H9 (cell line): Measurements from ENCODE around the gene ASPSCR1. TPM values are rescaled to one million over a fixed set of nuclear protein-coding genes. Genes with fewer than 3 reads are reported as not detected.

Experiments
- DNase-seq: peaks from one replicate; pipeline ENCODE4 v3.0.0-alpha.2; 2017
- H2AFZ ChIP-seq: one replicate; pipeline ENCODE4 v1.6.1; 2013; ENCODE audit warnings: mild to moderate bottlenecking, low read length, control low read depth, moderate library complexity
- H2AK5ac ChIP-seq: 2 replicates; pipeline ENCODE4 v1.6.1; 2013; ENCODE audit warnings: low read length, control low read depth, mixed read lengths; ENCODE audit not compliant: insufficient read length
- H2BK120ac ChIP-seq: one replicate; pipeline ENCODE4 v1.6.1; 2013; ENCODE audit warnings: low read depth, mild to moderate bottlenecking, low read length, control low read depth, inconsistent platforms; ENCODE audit not compliant: poor library complexity, severe bottlenecking
- H2BK12ac ChIP-seq: 2 replicates; pipeline ENCODE4 v1.6.1; 2013; ENCODE audit warnings: low read length, control low read depth, mixed read lengths, low read depth; ENCODE audit not compliant: insufficient read length
- H2BK15ac ChIP-seq: 2 replicates; pipeline ENCODE4 v1.6.1; 2013; ENCODE audit warnings: low read depth, low read length, control low read depth
- H2BK20ac ChIP-seq: one replicate; pipeline ENCODE4 v1.6.1; 2013; ENCODE audit warnings: low read depth, mild to moderate bottlenecking, low read length, control low read depth, inconsistent platforms; ENCODE audit not compliant: poor library complexity, severe bottlenecking
- H2BK5ac ChIP-seq: 2 replicates; pipeline ENCODE4 v1.6.1; 2013; ENCODE audit warnings: low read length, control low read depth, mixed read lengths; ENCODE audit not compliant: insufficient read length
- H3K14ac ChIP-seq: 2 replicates; pipeline ENCODE4 v1.6.1; 2013; ENCODE audit warnings: low read length, control low read depth; ENCODE audit not compliant: insufficient read depth
- H3K18ac ChIP-seq: 2 replicates; pipeline ENCODE4 v1.6.1; 2013; ENCODE audit warnings: low read depth, mild to moderate bottlenecking, mixed read lengths, low read length, control low read depth; ENCODE audit not compliant: insufficient read length
- H3K23ac ChIP-seq: 2 replicates; pipeline ENCODE4 v1.6.1; 2013; ENCODE audit warnings: low read length, control low read depth, mixed read lengths, low read depth; ENCODE audit not compliant: insufficient read length
- H3K23me2 ChIP-seq: 2 replicates; pipeline ENCODE4 v1.6.1; 2013; ENCODE audit warnings: low read depth, mild to moderate bottlenecking, mixed read lengths, low read length, control low read depth; ENCODE audit not compliant: insufficient read length, poor library complexity, severe bottlenecking
- H3K27ac ChIP-seq: 2 replicates; pipeline ENCODE4 v1.5.1; 2013; ENCODE audit warnings: low read length, control low read depth, mixed read lengths, low read depth; ENCODE audit not compliant: insufficient read length
- H3K27me3 ChIP-seq: 2 replicates; pipeline ENCODE4 v1.6.1; 2013; ENCODE audit warnings: low read length, control low read depth, inconsistent platforms; ENCODE audit not compliant: insufficient read depth
- H3K4ac ChIP-seq: 2 replicates; pipeline ENCODE4 v1.6.1; 2013; ENCODE audit warnings: low read depth, mild to moderate bottlenecking, control low read depth, inconsistent platforms, low read length, moderate library complexity
- H3K4me1 ChIP-seq: 2 replicates; pipeline ENCODE4 v1.6.1; 2013; ENCODE audit warnings: low read length, control low read depth, inconsistent platforms; ENCODE audit not compliant: insufficient read depth
- H3K4me2 ChIP-seq: 2 replicates; pipeline ENCODE4 v1.6.1; 2013; ENCODE audit warnings: low read length, control low read depth, mixed read lengths; ENCODE audit not compliant: insufficient read length, insufficient read depth
- H3K56ac ChIP-seq: 2 replicates; pipeline ENCODE4 v1.6.1; 2013; ENCODE audit warnings: low read depth, mild to moderate bottlenecking, mixed read lengths, low read length, control low read depth; ENCODE audit not compliant: insufficient read length
- H3K79me1 ChIP-seq: 2 replicates; pipeline ENCODE4 v1.6.1; 2013; ENCODE audit warnings: low read depth, mild to moderate bottlenecking, moderate library complexity, low read length, control low read depth, inconsistent platforms; ENCODE audit not compliant: insufficient read depth, poor library complexity, severe bottlenecking
- H3K79me2 ChIP-seq: 2 replicates; pipeline ENCODE4 v1.6.1; 2013; ENCODE audit warnings: low read length, control low read depth, inconsistent platforms; ENCODE audit not compliant: insufficient read depth
- H3K9ac ChIP-seq: 2 replicates; pipeline ENCODE4 v1.6.1; 2013; ENCODE audit warnings: low read length, control low read depth, mixed read lengths; ENCODE audit not compliant: insufficient read length; ENCODE audit errors: extremely low read depth
- H3K9me3 ChIP-seq: one replicate; pipeline ENCODE4 v1.6.1; 2013; ENCODE audit warnings: low read depth, low read length, inconsistent platforms; ENCODE audit not compliant: control insufficient read depth
- H3T11ph ChIP-seq: one replicate; pipeline ENCODE4 v1.6.1; 2013; ENCODE audit warnings: mild to moderate bottlenecking, low read length, control low read depth, inconsistent platforms
- H4K20me1 ChIP-seq: one replicate; pipeline ENCODE4 v1.6.1; 2013; ENCODE audit not compliant: control insufficient read depth, insufficient read length, insufficient read depth
- H4K5ac ChIP-seq: 2 replicates; pipeline ENCODE4 v1.6.1; 2013; ENCODE audit warnings: low read depth, mild to moderate bottlenecking, mixed read lengths, low read length, control low read depth; ENCODE audit not compliant: insufficient read length
- H4K8ac ChIP-seq: replicated peaks from 2 replicates; pipeline ENCODE4 v1.6.1; 2013; ENCODE audit warnings: low read length, control low read depth, mixed read lengths, low read depth; ENCODE audit not compliant: insufficient read length
- H4K91ac ChIP-seq: 2 replicates; pipeline ENCODE4 v1.6.1; 2013; ENCODE audit warnings: low read depth, mild to moderate bottlenecking, moderate library complexity, mixed read lengths, low read length, control low read depth; ENCODE audit not compliant: insufficient read length
- H3K27ac Mint-ChIP-seq, 3 experiments: 2 replicates in 2 of 3; 3 replicates in 1 of 3; pipeline ENCODE4 v1.8.0; 2020 to 2021; ENCODE audit warnings: mixed read lengths in 3 of 3, mild to moderate bottlenecking in 1 of 3, moderate library complexity in 1 of 3
- H3K27me3 Mint-ChIP-seq: 2 replicates; pipeline ENCODE4 v1.8.0; 2021; ENCODE audit warnings: low read depth, mild to moderate bottlenecking, moderate library complexity, mixed read lengths
- H3K36me3 Mint-ChIP-seq, 3 experiments: 2 replicates in 2 of 3; 3 replicates in 1 of 3; pipeline ENCODE4 v1.8.0; 2020 to 2021; ENCODE audit warnings: low read depth in 3 of 3, mixed read lengths in 3 of 3; ENCODE audit not compliant: insufficient read depth in 1 of 3
- H3K4me1 Mint-ChIP-seq, 2 experiments: 2 replicates each; pipeline ENCODE4 v1.8.0; 2020; ENCODE audit warnings: mixed read lengths in 2 of 2
- H3K4me3 Mint-ChIP-seq, 2 experiments: 2 replicates in 1 of 2; 3 replicates in 1 of 2; pipeline ENCODE4 v1.8.0; 2020 to 2021; ENCODE audit warnings: mild to moderate bottlenecking in 2 of 2, mixed read lengths in 2 of 2, moderate library complexity in 1 of 2
- H3K9me3 Mint-ChIP-seq, 2 experiments: 2 replicates in 1 of 2; 3 replicates in 1 of 2; pipeline ENCODE4 v1.8.0; 2020; ENCODE audit warnings: mild to moderate bottlenecking in 2 of 2, mixed read lengths in 2 of 2, moderate library complexity in 1 of 2
- CTCF ChIP-seq: fragments of 200-600 bp; sonication (generic); conservative IDR thresholded peaks from 3 replicates; pipeline ENCODE4 v1.8.0; 2021; ENCODE audit warnings: antibody characterized with exemption, mild to moderate bottlenecking
- WGBS: extraction: QIAGEN DNeasy Blood & Tissue Kit; methylation state at CpG from one replicate; pipeline ENCODE4 v1.1.7; 2013; ENCODE audit warnings: missing lambda C conversion rate, low lambda C conversion rate, mixed read lengths; ENCODE audit not compliant: insufficient read length; ENCODE audit errors: extremely low coverage; 5-methylcytosine and 5-hydroxymethylcytosine counted together
- total RNA-seq: library from RNA; stranded (reverse); gene quantifications from 2 replicates; pipeline ENCODE4 v1.2.1, GENCODE V29; 2021

The ASPSCR1 gene
- total RNA-seq, 1 experiment from 2014 or later: 50.9 TPM

DNA sequence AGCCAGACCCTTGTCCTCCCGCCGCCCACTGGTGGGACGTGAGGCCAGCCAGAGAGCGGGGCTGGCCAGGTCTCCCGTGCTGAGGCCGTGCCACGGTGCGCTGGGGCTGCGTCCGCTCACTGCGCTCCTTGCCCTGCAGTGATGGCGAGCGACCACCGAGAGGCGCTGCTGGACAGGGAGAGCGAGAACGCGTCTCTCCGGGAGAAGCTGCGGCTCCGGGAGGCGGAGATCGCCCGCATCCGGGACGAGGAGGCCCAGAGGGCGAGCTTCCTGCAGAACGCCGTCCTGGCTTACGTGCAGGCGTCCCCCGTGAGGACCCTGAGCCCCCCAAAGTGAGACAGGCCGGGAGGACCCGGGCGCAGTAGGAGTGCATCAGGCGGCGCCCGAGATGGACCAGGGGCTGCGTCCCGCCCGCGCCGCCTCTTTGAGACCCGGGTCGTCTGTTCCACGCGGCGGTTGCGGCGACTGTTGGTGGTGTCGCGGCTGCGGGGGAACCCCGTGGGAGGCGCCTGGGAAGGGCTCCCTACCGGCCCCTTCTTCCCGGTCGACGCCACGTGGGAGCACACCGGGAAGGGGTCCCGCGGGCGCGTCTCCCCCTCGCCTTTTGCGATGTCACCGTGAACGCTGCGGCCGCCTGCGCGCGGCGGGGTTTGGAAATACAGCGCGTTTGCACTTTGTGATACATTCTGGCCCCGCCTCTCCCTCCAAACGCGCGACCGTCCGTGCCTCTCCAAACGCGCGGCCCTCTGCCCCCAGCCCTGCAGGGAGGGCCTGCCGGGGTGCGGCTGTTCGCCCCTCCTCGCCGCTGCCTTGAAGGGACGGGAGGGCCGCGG lies 53.3 kb downstream of the ASPSCR1 start:
- peaks cover 2 to 19% of the 10 kb centered on the region in 2 experiments; a peak in 3 of 4 replicates for H3K4me1 Mint-ChIP-seq
- no peak overlapping the region for H3K27ac Mint-ChIP-seq
- H2AK5ac ChIP-seq: no peak overlapping the region
- no peak overlapping the region for H4K8ac ChIP-seq
- H3K4me2 ChIP-seq: peak overlapping the region; percentile 5
- H3K4me3 Mint-ChIP-seq: peak overlapping the region; percentile 63 to 81
- no peak overlapping the region for H3K56ac ChIP-seq
- H4K20me1 ChIP-seq: no peaks in the 10 kb centered on the region
- H2BK5ac ChIP-seq: no peak overlapping the region
- H3K79me1 ChIP-seq: no peaks in the 10 kb centered on the region
- H2BK15ac ChIP-seq: no peak overlapping the region
- H2BK120ac ChIP-seq: no peak overlapping the region
- H3T11ph ChIP-seq: no peak overlapping the region
- H3K9me3 ChIP-seq: no peaks in the 10 kb centered on the region
- H2AFZ ChIP-seq: no peak overlapping the region
- no peaks in the 10 kb centered on the region for H3K4me1 ChIP-seq
- no peak overlapping the region for H3K18ac ChIP-seq
- no peak overlapping the region for H4K91ac ChIP-seq
- H3K23ac ChIP-seq: no peak overlapping the region
- H3K27me3 Mint-ChIP-seq: peaks cover 2% of the 10 kb centered on the region; the same call in 1 of the 2 replicates
- no peak overlapping the region for H2BK12ac ChIP-seq
- peaks cover 8 to 24% (median 16%) of the 10 kb centered on the region in 3 experiments; a peak in 6 of 7 replicates for H3K36me3 Mint-ChIP-seq
- no peak overlapping the region for H3K9ac ChIP-seq
- H3K27me3 ChIP-seq: no peaks in the 10 kb centered on the region; the same call in 1 of the 2 replicates
- WGBS: no CpG with 5 or more reads among the region's 94 CpGs
- H3K79me2 ChIP-seq: no peaks in the 10 kb centered on the region
- peak; percentile 97 for DNase-seq
- H3K14ac ChIP-seq: no peak overlapping the region
- no peak overlapping the region for H3K4ac ChIP-seq
- no peak overlapping the region for H2BK20ac ChIP-seq
- H3K9me3 Mint-ChIP-seq: peaks cover 0 to 2% of the 10 kb centered on the region in 2 experiments; a peak in 1 of 5 replicates
- H4K5ac ChIP-seq: no peak overlapping the region
- TF ChIP-seq CTCF: peak; percentile 93
- peaks cover 8% of the 10 kb centered on the region for H3K23me2 ChIP-seq
- no peak overlapping the region for H3K27ac ChIP-seq
